Measurements from ENCODE around the gene SPDEF.

Gene SPDEF

DNA sequence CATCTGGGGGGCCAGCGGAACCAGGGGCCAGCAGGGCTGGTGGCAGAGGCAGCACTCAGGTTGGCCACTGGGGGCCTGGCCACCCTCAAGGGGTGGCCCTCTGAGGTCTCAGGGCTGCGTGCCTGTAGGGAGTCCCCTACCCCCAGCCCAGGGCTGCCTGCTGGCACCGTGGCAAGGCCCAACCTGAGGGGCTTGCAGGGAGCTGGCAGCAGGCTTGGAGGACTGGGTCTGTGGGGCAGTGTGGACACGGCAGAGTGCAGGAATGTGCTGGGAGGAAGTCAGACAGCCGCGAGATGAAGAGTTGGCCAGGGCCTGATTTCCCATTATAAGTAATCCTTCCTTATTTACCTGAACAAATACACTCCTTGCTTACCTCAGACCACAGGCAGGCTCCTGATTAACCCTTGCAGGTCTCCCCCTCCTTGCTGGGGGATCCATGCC, at the start of gene SPDEF:
TSS of gene SPDEF (minus strand) at position 299 of the 441 bp plus-strand sequence. CDS start 11,874 bp downstream, outside the sequence.
- no peak for DNase-seq

DNA sequence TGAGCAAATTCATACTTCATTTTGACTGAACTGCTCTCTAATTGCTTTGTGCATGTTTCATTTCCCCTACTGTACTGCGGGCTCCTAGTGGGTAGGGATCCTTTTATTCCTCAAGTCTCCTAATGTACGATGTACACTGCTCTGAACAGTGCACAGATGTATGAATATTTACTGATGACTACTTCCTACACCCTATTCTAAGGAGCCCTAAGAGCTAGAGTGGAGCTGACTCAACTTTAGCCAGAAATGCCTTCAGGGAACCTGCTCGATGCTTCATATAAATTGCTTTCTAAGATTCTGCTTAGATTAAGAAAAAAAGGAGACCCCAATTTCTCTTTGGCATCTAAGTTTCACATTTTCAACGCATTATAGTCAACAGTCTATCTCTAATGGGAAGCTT, 47.6 kb upstream of the SPDEF start:
- no peak for DNase-seq

DNA sequence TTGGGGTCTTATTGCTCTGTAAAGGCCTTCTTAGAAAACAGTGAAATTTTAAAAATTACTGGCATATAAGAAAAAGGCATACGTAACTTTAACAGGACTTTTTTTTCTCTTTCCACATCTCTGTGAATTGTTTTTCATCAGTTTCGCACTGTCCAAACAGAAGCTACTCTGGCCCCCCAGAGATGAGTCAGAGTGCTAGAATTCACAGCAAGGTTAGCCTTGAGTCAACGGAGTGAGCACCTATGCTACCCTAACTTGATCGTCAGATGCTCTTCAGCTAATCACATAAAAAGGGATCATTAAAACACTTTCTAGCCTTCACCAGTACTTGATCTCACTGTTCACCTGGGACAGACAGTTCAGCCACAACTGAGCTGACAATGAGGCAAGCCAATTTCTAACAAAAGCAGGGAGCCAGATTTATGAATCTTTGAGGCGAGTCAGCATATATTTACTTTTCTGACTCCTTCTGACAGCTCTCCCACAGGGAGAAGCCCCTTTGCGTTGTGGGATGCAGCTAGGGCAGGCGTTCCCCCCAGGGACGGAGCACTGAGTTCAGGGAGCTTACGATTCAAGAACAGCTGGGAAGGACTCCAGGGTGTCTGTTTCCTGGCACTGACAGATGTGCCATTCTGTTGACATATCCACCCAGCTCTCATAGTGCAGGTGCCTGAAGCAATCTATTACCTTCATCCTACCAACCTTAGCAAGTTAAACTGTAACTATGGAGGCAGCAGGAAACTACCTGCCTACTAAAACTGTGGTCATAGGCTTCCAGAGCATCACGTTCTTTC, 46.4 kb upstream of the SPDEF start:
- DNase-seq: no peak

DNA sequence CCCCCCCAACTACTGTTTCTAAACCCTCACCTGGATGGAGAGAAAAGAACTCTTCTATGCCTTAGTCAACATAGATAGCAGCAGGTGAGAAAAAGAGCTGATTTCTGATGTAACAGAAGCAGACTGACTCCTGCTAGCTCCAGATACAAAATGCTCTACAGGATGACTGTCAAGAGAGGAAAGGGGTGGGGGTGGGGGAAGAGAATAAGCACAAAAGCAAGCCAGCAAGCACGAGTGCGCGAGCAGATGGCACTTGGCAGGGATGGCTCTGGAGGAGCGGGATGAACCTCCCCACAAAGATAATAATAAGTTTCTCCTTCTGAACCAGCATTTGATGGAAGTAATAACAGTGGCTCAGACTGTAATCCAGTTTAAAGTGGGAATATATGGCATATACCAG, 45.6 kb upstream of the SPDEF start:
- DNase-seq: no peak

- no peak for DNase-seq
These were observed 44.7 kb upstream of the SPDEF start for GRCh38 chr6:34600796-34601195.

DNA sequence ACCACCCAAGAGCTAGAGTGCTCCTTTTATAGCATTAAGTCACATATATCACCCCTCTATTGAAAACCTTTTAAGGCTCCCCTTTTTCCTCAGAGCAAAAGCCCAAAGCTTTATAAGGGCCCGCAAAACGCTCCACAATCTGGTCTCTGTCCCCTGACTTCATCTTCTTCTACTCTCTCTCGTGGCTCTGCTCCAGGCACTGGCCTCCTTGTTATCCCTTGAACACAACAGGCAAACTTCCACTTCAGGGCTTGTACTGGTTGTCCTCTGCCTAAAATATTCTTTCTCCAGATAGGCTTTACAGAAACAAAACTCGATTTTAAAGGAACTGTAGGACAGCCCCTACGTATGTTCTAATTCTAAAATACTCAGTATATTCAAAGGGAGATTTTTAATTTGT, 44.0 kb upstream of the SPDEF start:
- no peak for DNase-seq

GRCh38 chr6:34598712-34599111, 42.6 kb upstream of the SPDEF start:
- no peak for DNase-seq

GRCh38 chr6:34597605-34598353, 41.6 kb upstream of the SPDEF start:
- DNase-seq: no peak

DNA sequence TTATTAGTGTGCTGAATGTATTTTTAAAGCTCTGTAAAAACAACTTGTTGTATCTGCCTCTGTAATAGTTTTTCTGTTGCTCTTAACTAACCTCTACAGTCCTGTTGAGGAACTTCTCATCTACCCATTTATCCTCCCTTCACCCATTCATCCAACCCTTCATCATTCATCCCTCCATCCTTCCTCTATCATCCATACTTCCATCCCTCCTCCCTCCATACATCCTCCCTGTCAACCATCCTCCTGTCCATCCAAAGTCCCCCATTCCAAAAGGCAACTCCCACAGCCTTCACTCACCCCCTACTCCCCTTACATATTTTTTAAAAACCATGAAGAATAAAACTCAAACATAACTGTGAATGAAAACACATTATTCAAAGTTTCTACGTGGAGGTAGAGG, 40.7 kb upstream of the SPDEF start:
- DNase-seq: no peak

GRCh38 chr6:34595332-34596184, 39.4 kb upstream of the SPDEF start:
- DNase-seq: no peak

GRCh38 chr6:34593701-34594100, 37.6 kb upstream of the SPDEF start:
- no peak for DNase-seq

- no peak for DNase-seq
These were observed 36.3 kb upstream of the SPDEF start for GRCh38 chr6:34592208-34592952.

DNA sequence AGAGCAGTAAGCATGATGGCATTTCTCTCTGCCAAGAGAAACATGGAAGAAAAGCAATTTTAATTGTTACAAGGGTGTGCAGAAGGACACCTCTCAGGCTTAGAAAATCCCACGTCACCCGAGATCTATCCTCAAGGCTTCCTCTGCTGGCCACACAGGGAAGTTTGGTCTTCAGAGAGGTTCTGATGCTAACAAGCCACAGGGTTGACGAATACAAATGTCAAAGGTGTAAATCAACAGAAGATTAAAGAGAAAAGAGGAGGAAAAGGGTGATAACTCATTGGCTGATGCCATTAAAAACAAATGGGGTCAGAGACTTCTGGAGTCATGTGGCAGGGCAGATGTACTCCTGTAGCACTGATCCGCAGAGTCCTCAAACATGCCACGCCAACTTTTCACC, 33.6 kb upstream of the SPDEF start:
- DNase-seq: no peak

GRCh38 chr6:34589140-34589539, 33.0 kb upstream of the SPDEF start:
- no peak for DNase-seq

DNA sequence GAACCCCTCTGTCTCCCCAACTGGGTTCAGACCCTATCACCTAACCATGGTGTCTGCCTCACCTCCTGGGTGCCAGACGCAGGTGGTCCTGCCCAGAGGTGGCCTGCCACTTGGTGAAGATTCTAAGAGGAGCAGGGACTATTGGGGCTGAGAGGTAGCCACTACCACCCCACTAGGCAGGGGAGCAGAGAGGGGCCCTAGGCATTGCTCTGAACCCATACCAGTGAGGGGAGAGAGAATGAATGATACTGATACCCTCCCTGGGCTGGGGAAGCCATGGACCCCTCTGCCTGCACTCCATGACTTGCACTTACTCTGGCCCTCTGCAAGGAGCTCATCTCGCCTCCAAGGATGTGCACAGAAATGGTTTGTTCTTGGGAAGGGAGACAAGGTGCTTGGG, 31.7 kb upstream of the SPDEF start:
- DNase-seq: no peak

DNA sequence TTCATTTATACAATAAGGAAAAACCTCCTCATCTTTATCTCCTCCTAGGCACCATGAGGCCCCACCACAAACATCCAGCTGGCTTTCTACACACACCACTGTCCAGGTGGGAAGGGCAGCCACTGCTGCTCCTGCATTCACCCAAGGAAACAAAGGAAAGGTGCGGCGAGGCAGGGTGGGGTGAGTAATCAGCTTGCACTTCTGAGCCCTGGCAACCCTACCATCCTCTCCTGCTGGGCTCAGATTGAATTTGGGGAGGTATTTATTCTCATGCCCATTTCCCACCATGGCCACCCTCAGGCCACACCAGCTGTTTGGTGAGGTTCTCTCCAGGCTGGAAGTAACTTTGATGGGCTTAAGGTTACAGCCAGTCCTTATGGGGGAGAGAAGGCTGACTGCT, 31.2 kb upstream of the SPDEF start:
- no peak for DNase-seq

GRCh38 chr6:34586327-34587040, 30.4 kb upstream of the SPDEF start:
- no peak for DNase-seq

- no peak for DNase-seq
These were observed 29.5 kb upstream of the SPDEF start for GRCh38 chr6:34585512-34586061.

DNA sequence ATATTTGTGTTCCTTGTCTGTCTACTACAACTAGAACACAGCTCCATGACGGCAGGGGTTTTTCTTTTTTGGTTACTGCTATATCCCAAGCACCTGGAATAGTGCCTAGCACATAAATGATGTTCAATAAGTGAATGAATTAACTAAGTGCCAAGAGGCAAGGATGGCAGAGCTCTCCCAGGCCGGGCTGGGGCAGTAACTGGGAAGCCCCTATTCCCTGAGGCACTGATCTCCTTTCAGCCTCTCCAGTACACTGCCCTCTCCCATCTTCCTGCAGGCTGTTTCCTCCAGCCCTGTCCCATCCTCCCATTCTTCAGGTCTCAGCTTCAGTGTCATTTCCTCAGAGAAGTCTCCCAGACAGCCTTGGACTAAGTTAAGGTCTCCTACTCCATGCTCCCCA, 29.0 kb upstream of the SPDEF start:
- no peak for DNase-seq

DNA sequence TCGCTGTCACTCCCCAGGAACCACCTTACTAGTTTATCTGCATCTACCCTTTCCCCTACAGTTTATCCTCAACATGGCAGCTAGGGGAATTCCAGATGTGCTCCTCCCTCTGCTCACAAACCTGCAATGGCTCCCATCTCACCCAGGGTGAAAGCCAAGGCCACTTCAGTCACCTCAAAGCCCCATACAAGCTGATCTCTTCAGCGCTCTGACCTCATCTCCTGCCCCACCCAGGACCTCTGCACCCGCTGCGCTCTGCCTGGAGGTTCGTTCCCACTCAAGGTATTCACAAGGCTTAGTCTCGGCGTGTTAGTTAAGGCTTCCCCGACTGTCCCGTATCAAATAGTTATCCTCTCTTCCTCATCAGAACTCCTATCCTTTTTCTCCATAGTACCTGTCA, 28.6 kb upstream of the SPDEF start:
- no peak for DNase-seq

- no peak for DNase-seq
These were observed 27.9 kb upstream of the SPDEF start for GRCh38 chr6:34583861-34584604.

All from activated CD4-positive, alpha-beta T cell treated with anti-CD3 and anti-CD28 coated beads, Interleukin-2, amount 50 U/mL, for 16 hours (primary cell).